K562 (cell line): ENCODE results near the gene C1QTNF6. TPM values are rescaled to one million over a fixed set of nuclear protein-coding genes. Genes with fewer than 3 reads are reported as not detected.

Experiments used
- ARID1B ChIP-seq: fragments of 450-650 bp; IDR thresholded peaks from 2 replicates; pipeline ENCODE4 v1.6.1; 2016; ENCODE audit warnings: antibody characterized with exemption, mild to moderate bottlenecking, inconsistent platforms
- BDP1 ChIP-seq: IDR thresholded peaks from 3 replicates; pipeline ENCODE4 v1.6.1; 2011; ENCODE audit not compliant: insufficient read length, insufficient read depth
- BMI1 ChIP-seq: fragments of 150-350 bp; IDR thresholded peaks from 2 replicates; pipeline ENCODE4 v1.6.1; 2014; ENCODE audit warnings: low read length
- CAMTA2 ChIP-seq: fragments of 250-450 bp; sonication (Bioruptor Pico); conservative IDR thresholded peaks from 2 replicates; pipeline ENCODE4 v1.5.1; 2022
- CBX8 ChIP-seq: fragments of 200-600 bp; sonication (generic); IDR thresholded peaks from 2 replicates; pipeline ENCODE4 v1.6.1; 2012; ENCODE audit warnings: borderline replicate concordance, mixed run types, low read depth, mild to moderate bottlenecking, moderate library complexity, mixed read lengths, low read length, control low read depth, inconsistent platforms; ENCODE audit not compliant: poor library complexity, severe bottlenecking; ENCODE audit errors: extremely low read depth
- CHD4 ChIP-seq: fragments of 200-600 bp; sonication (generic); IDR thresholded peaks from 3 replicates; pipeline ENCODE4 v1.6.1; 2012; ENCODE audit warnings: low read depth, mild to moderate bottlenecking, mixed read lengths, low read length, inconsistent platforms; ENCODE audit not compliant: insufficient read depth, insufficient replicate concordance, poor library complexity, severe bottlenecking
- CSDE1 ChIP-seq, 2 experiments: fragments of 450-650 bp; IDR thresholded peaks; 2 replicates each; pipeline ENCODE4 v1.6.1; 2016; ENCODE audit warnings: mild to moderate bottlenecking in 1 of 2
- ETS1 ChIP-seq: conservative IDR thresholded peaks from 2 replicates; pipeline ENCODE4 v1.6.1; 2011; ENCODE audit warnings: low read depth, mild to moderate bottlenecking, low read length; ENCODE audit not compliant: control insufficient read depth
- FOXK2 ChIP-seq, 2 experiments: fragments of 450-650 bp; IDR thresholded peaks in 1 of 2; conservative IDR thresholded peaks in 1 of 2; 2 replicates each; pipeline ENCODE4 v1.6.1; 2016; ENCODE audit warnings: low read depth in 2 of 2, mild to moderate bottlenecking in 1 of 2
- HDAC2 ChIP-seq: fragments of 450-650 bp; IDR thresholded peaks from 2 replicates; pipeline ENCODE4 v1.6.1; 2016; ENCODE audit warnings: mild to moderate bottlenecking
- HNRNPLL ChIP-seq: fragments of 200-400 bp; formaldehyde crosslinking; IDR thresholded peaks from 2 replicates; pipeline ENCODE4 v1.6.1; 2017; ENCODE audit warnings: low read length, low read depth, mild to moderate bottlenecking; ENCODE audit not compliant: poor library complexity, severe bottlenecking
- MTA2 ChIP-seq: fragments of 450-650 bp; IDR thresholded peaks from 2 replicates; pipeline ENCODE4 v1.6.1; 2016; ENCODE audit warnings: low read depth
- MTA3 ChIP-seq: fragments of 450-650 bp; formaldehyde crosslinking; IDR thresholded peaks from 2 replicates; pipeline ENCODE4 v1.6.1; 2017; ENCODE audit warnings: mild to moderate bottlenecking, borderline replicate concordance
- PML ChIP-seq: IDR thresholded peaks from 2 replicates; pipeline ENCODE4 v1.6.1; 2012; ENCODE audit warnings: low read length, inconsistent platforms
- PTTG1 ChIP-seq: fragments of 450-650 bp; IDR thresholded peaks from 2 replicates; pipeline ENCODE4 v1.6.1; 2016; ENCODE audit warnings: low read depth, mild to moderate bottlenecking, missing genetic modification characterization, missing compliant biosample characterization
- RBM34 ChIP-seq: fragments of 200-400 bp; formaldehyde crosslinking; IDR thresholded peaks from 2 replicates; pipeline ENCODE4 v1.6.1; 2018; ENCODE audit warnings: low read length, borderline replicate concordance; ENCODE audit not compliant: insufficient read depth
- STAT5B ChIP-seq: fragments of 250-450 bp; sonication (Bioruptor Pico); IDR thresholded peaks from 2 replicates; pipeline ENCODE4 v1.8.0; 2021; ENCODE audit warnings: mild to moderate bottlenecking, inconsistent platforms
- TAL1 ChIP-seq: fragments of 450-650 bp; IDR thresholded peaks from 2 replicates; pipeline ENCODE4 v1.6.1; 2016; ENCODE audit warnings: mild to moderate bottlenecking
- ZFP36 ChIP-seq: fragments of 150-350 bp; IDR thresholded peaks from 2 replicates; pipeline ENCODE4 v1.6.1; 2018; ENCODE audit warnings: low read length, low read depth; ENCODE audit not compliant: partially characterized antibody
- ZNF740 ChIP-seq, 3 experiments: fragments of 200-800 bp in 1 of 3; sonication (Bioruptor generic) in 1 of 3; sonication (generic) in 1 of 3; formaldehyde crosslinking in 1 of 3; IDR thresholded peaks; 2 replicates each; pipeline versions ENCODE4 v1.6.1 to v1.8.0; 2016 to 2022; ENCODE audit warnings: mild to moderate bottlenecking in 2 of 3, missing compliant biosample characterization in 2 of 3, missing genetic modification characterization in 2 of 3, missing genetic modification reagents in 1 of 3
- ZNF830 ChIP-seq: fragments of 250-450 bp; sonication (Bioruptor Pico); IDR thresholded peaks from 2 replicates; pipeline ENCODE4 v1.5.0; 2021; ENCODE audit warnings: mild to moderate bottlenecking
- polyA plus RNA-seq, 8 experiments: library from polyadenylated mRNA; depleted of rRNA in 4 of 8; stranded (reverse) in 5 of 8; unstranded in 3 of 8; fragments of >200 nt; fragmentation: Nextera tagmentation in 2 of 8; fragmentation: Illumina TruSeq in 1 of 8; extraction: Ambion mirVana in 2 of 8; extraction: Trizol in 1 of 8; gene quantifications; 2 replicates each; pipeline versions ENCODE4 v1.2.1 to v1.2.3, GENCODE V29; 2011 to 2014; ENCODE audit warnings: inconsistent platforms in 1 of 8, missing spikeins in 1 of 8
- total RNA-seq, 7 experiments: library from RNA; depleted of rRNA in 6 of 7; stranded (reverse); fragments of >200 nt in 6 of 7; fragmentation: Illumina TruSeq in 2 of 7; extraction: Trizol in 2 of 7; gene quantifications; 2 replicates each; pipeline versions ENCODE4 v1.2.1 to v1.2.3, GENCODE V29; 2011 to 2021; ENCODE audit warnings: low replicate concordance in 1 of 7
- TF ChIP-seq, protein P1 (sequence below): fragments of 450-650 bp; IDR thresholded peaks from 2 replicates; pipeline ENCODE4 v1.6.1; 2016
- TF ChIP-seq, protein P2 (sequence below): fragments of 450-650 bp; formaldehyde crosslinking; IDR thresholded peaks from 2 replicates; pipeline ENCODE4 v1.4.0; 2022; ENCODE audit warnings: missing genetic modification characterization
- TF ChIP-seq, protein P3 (sequence below): fragments of 450-650 bp; IDR thresholded peaks from 2 replicates; pipeline ENCODE4 v1.6.1; 2017; ENCODE audit warnings: antibody characterized with exemption

The C1QTNF6 gene
- total and polyA plus RNA-seq, 9 of the 15 experiments (the other 6 are each of a cell fraction or from before 2014, with no cell fraction given) = 0.18 to 0.92 (median 0.55) TPM

- TF ChIP-seq, protein P1, sequence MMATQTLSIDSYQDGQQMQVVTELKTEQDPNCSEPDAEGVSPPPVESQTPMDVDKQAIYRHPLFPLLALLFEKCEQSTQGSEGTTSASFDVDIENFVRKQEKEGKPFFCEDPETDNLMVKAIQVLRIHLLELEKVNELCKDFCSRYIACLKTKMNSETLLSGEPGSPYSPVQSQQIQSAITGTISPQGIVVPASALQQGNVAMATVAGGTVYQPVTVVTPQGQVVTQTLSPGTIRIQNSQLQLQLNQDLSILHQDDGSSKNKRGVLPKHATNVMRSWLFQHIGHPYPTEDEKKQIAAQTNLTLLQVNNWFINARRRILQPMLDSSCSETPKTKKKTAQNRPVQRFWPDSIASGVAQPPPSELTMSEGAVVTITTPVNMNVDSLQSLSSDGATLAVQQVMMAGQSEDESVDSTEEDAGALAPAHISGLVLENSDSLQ = no peak
- TF ChIP-seq, protein P2, sequence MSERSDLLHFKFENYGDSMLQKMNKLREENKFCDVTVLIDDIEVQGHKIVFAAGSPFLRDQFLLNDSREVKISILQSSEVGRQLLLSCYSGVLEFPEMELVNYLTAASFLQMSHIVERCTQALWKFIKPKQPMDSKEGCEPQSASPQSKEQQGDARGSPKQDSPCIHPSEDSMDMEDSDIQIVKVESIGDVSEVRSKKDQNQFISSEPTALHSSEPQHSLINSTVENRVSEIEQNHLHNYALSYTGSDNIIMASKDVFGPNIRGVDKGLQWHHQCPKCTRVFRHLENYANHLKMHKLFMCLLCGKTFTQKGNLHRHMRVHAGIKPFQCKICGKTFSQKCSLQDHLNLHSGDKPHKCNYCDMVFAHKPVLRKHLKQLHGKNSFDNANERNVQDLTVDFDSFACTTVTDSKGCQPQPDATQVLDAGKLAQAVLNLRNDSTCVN (CRISPR knock-in tag) = no peak
- TF ChIP-seq ZNF830 (no peak), RBM34 (no peak), CHD4 (no peak), CBX8 (no peak), PTTG1 (tag) (no peak), CAMTA2 (CRISPR knock-in tag) (no peak), ETS1 (no peak), MTA3 (peak; percentile 13), MTA2 (no peak), BDP1 (no peak), ARID1B (peak; percentile 29; the same call in 1 of the 2 replicates), HDAC2 (peak; percentile 5), STAT5B (CRISPR knock-in tag) (no peak), PML (no peak), BMI1 (no peak), HNRNPLL (no peak), ZNF740 (CRISPR knock-in tag; IDR thresholded peaks at IDR 0.05) (no peak), ZNF740 (tag; IDR thresholded peaks at IDR 0.05) (no peak), ZFP36 (no peak), TAL1 (no peak), CSDE1 (IDR thresholded peaks at IDR 0.05) (no peak), FOXK2 (conservative IDR thresholded peaks at IDR 0.05 in 1 of 2, IDR thresholded peaks at IDR 0.05 in 1 of 2; ENCODE audit: low read depth in 2 of 2) (no peak)
- TF ChIP-seq, protein P3, sequence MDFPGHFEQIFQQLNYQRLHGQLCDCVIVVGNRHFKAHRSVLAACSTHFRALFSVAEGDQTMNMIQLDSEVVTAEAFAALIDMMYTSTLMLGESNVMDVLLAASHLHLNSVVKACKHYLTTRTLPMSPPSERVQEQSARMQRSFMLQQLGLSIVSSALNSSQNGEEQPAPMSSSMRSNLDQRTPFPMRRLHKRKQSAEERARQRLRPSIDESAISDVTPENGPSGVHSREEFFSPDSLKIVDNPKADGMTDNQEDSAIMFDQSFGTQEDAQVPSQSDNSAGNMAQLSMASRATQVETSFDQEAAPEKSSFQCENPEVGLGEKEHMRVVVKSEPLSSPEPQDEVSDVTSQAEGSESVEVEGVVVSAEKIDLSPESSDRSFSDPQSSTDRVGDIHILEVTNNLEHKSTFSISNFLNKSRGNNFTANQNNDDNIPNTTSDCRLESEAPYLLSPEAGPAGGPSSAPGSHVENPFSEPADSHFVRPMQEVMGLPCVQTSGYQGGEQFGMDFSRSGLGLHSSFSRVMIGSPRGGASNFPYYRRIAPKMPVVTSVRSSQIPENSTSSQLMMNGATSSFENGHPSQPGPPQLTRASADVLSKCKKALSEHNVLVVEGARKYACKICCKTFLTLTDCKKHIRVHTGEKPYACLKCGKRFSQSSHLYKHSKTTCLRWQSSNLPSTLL = no peak
These were observed 11.7 kb upstream of the C1QTNF6 start (continued) for GRCh38 chr22:37199760-37200108.
